H1 (cell line): ENCODE results near the gene KIF2C. TPM values are rescaled to one million over a fixed set of nuclear protein-coding genes. Genes with fewer than 3 reads are reported as not detected.

Experiments used
- ATF2 ChIP-seq: IDR thresholded peaks from 2 replicates; pipeline ENCODE4 v1.6.1; 2012; ENCODE audit warnings: low read length, inconsistent platforms
- ATF3 ChIP-seq: IDR thresholded peaks from 2 replicates; pipeline ENCODE4 v1.6.1; 2011; ENCODE audit warnings: low read depth, mild to moderate bottlenecking, low read length; ENCODE audit not compliant: insufficient read depth
- CREB1 ChIP-seq: IDR thresholded peaks from 2 replicates; pipeline ENCODE4 v1.6.1; 2012; ENCODE audit warnings: inconsistent platforms
- EGR1 ChIP-seq: IDR thresholded peaks from 2 replicates; pipeline ENCODE4 v1.6.1; 2011; ENCODE audit warnings: low read depth, low read length, borderline replicate concordance
- GTF2F1 ChIP-seq: IDR thresholded peaks from 2 replicates; pipeline ENCODE4 v1.6.1; 2012; ENCODE audit warnings: low read depth, low read length, improper control_type of control experiment, borderline replicate concordance
- NRF1 ChIP-seq: IDR thresholded peaks from 2 replicates; pipeline ENCODE4 v1.6.1; 2011; ENCODE audit warnings: mild to moderate bottlenecking, low read depth, low read length, improper control_type of control experiment
- RAD21 ChIP-seq, 2 experiments: IDR thresholded peaks in 1 of 2; conservative IDR thresholded peaks in 1 of 2; 2 replicates each; pipeline ENCODE4 v1.6.1; 2011; ENCODE audit warnings: low read depth in 2 of 2, low read length in 2 of 2, improper control_type of control experiment in 1 of 2, inconsistent platforms in 1 of 2, mild to moderate bottlenecking in 1 of 2, moderate library complexity in 1 of 2
- RBBP5 ChIP-seq: IDR thresholded peaks from 2 replicates; pipeline ENCODE4 v1.7.1; 2012; ENCODE audit warnings: low read depth, mild to moderate bottlenecking, inconsistent platforms, low read length, moderate library complexity, borderline replicate concordance
- RFX5 ChIP-seq: IDR thresholded peaks from 2 replicates; pipeline ENCODE4 v1.6.1; 2011; ENCODE audit warnings: low read depth, low read length, improper control_type of control experiment, borderline replicate concordance
- SAP30 ChIP-seq: fragments of 300-600 bp; sonication (generic); IDR thresholded peaks from 2 replicates; pipeline ENCODE4 v1.7.1; 2012; ENCODE audit warnings: low read length, moderate library complexity, mild to moderate bottlenecking, inconsistent platforms; ENCODE audit not compliant: insufficient read depth, insufficient replicate concordance
- SP1 ChIP-seq: IDR thresholded peaks from 2 replicates; pipeline ENCODE4 v1.6.1; 2011; ENCODE audit warnings: low read depth, low read length
- SRF ChIP-seq: IDR thresholded peaks from 2 replicates; pipeline ENCODE4 v1.6.1; 2011; ENCODE audit warnings: mild to moderate bottlenecking, low read depth, low read length, moderate library complexity
- SUZ12 ChIP-seq: fragments of 200-600 bp; sonication (generic); IDR thresholded peaks from 2 replicates; pipeline ENCODE4 v1.6.1; 2012; ENCODE audit warnings: mild to moderate bottlenecking, inconsistent platforms, low read length, moderate library complexity, mixed read lengths
- USF2 ChIP-seq: IDR thresholded peaks from 2 replicates; pipeline ENCODE4 v1.6.1; 2011; ENCODE audit warnings: low read length, improper control_type of control experiment
- polyA plus RNA-seq, 7 experiments: library from polyadenylated mRNA; depleted of rRNA in 3 of 7; stranded (reverse) in 5 of 7; unstranded in 2 of 7; fragments of >200 nt in 5 of 7; fragments of 200-250 nt in 2 of 7; gene quantifications; 1 replicate in 5 of 7; 2 replicates in 1 of 7; 4 replicates in 1 of 7; pipeline versions ENCODE4 v1.2.1 to v1.2.3, GENCODE V29; 2011 to 2013; ENCODE audit warnings: missing spikeins in 2 of 7, mixed read lengths in 2 of 7
- total RNA-seq: library from RNA; stranded (reverse); fragmentation: NEBNext Ultra II Directional; extraction: Animal tissue kit (Norgen Biotek cat#: 25700); gene quantifications from 2 replicates; pipeline ENCODE4 v1.2.1, GENCODE V29; 2021

KIF2C gene
- total and polyA plus RNA-seq, 2 of the 8 experiments (the other 6 are each of a cell fraction or from before 2014, with no cell fraction given) = 41.8 to 68.1 TPM

GRCh38 chr1:44730741-44731512 is 8.7 kb upstream of the KIF2C start, which contains the start of gene RNU5D-1 (continued):
- TF ChIP-seq ATF2 (peak; percentile 96), SAP30 (no peak), RFX5 (no peak), SUZ12 (no peak), NRF1 (0 out of 2 replicates have a peak, but pooled peaks have one; percentile 5), RAD21 (IDR thresholded peaks at IDR 0.05 in 1 of 2, conservative IDR thresholded peaks at IDR 0.05 in 1 of 2; ENCODE audit: low read depth in 2 of 2, low read length in 2 of 2) (peak; percentile 14 to 32; a peak in 1 of 4 replicates), RBBP5 (no peak), SP1 (peak; percentile 76), USF2 (no peak), ATF3 (no peak), GTF2F1 (peak; percentile 99), CREB1 (peak; percentile 63; the same call in 1 of the 2 replicates), EGR1 (peak; percentile 34), SRF (no peak)
